ENCODE results near the gene MSRB3.
A peak's percentile ranks its signal among the peaks of the same experiment; 100 is the strongest.
"Not testable (repeated sequence)": the region's sequence is repeated elsewhere in the genome, so short reads cannot be mapped to it uniquely, and the experiment has no call there.

MSRB3 gene

GRCh38 chr12:65292241-65292640, 13.8 kb downstream of the MSRB3 start:
- DNase-seq, result no peak

- DNase-seq, result no peak
Observed at GRCh38 chr12:65293735-65294134, 15.3 kb downstream of the MSRB3 start.

- no peak for DNase-seq
Observed at GRCh38 chr12:65294641-65295262, 16.3 kb downstream of the MSRB3 start.

GRCh38 chr12:65296508-65297265, 18.2 kb downstream of the MSRB3 start:
- no peak for DNase-seq

GRCh38 chr12:65300097-65300496, 21.6 kb downstream of the MSRB3 start:
- no peak for DNase-seq

GRCh38 chr12:65300679-65301349, 22.3 kb downstream of the MSRB3 start:
- DNase-seq, result no peak

- no peak for DNase-seq
Observed at GRCh38 chr12:65302891-65303290, 24.4 kb downstream of the MSRB3 start.

- no peak for DNase-seq
Observed at GRCh38 chr12:65305346-65305950, 27.0 kb downstream of the MSRB3 start.

- DNase-seq, result peak; percentile 34
Observed at GRCh38 chr12:65306366-65307168, 28.1 kb downstream of the MSRB3 start.

GRCh38 chr12:65307169-65307501, 28.7 kb downstream of the MSRB3 start:
- no peak for DNase-seq

- DNase-seq, result no peak
Observed at GRCh38 chr12:65308006-65308405, 29.5 kb downstream of the MSRB3 start.

GRCh38 chr12:65308601-65309071, 30.2 kb downstream of the MSRB3 start:
- no peak for DNase-seq

GRCh38 chr12:65311260-65311659, 32.8 kb downstream of the MSRB3 start:
- DNase-seq, result no peak

GRCh38 chr12:65313719-65314317, 35.3 kb downstream of the MSRB3 start:
- DNase-seq, result no peak

GRCh38 chr12:65315238-65315637, 36.8 kb downstream of the MSRB3 start:
- DNase-seq, result not testable (repeated sequence)

- DNase-seq, result no peak
Observed at GRCh38 chr12:65318186-65318685, 39.8 kb downstream of the MSRB3 start.

- DNase-seq, result no peak
Observed at GRCh38 chr12:65319688-65320200, 41.3 kb downstream of the MSRB3 start.

- no peak for DNase-seq
Observed at GRCh38 chr12:65323070-65323469, 44.6 kb downstream of the MSRB3 start.

GRCh38 chr12:65324056-65324455, 45.6 kb downstream of the MSRB3 start:
- DNase-seq, result no peak

- DNase-seq, result no peak
Observed at GRCh38 chr12:65324551-65324950, 46.1 kb downstream of the MSRB3 start.

GRCh38 chr12:65325183-65325582, 46.7 kb downstream of the MSRB3 start:
- no peak for DNase-seq

- DNase-seq, result no peak
Observed at GRCh38 chr12:65326616-65327015, 48.1 kb downstream of the MSRB3 start.

Data from retina (tissue), 1 donor.